Colonic mucosa (tissue), 4 donors: ENCODE results near the gene FAM149A. TPM values are rescaled to one million over a fixed set of nuclear protein-coding genes. Genes with fewer than 3 reads are reported as not detected.

Experiments
- DNase-seq: peaks from one replicate; pipeline ENCODE4 v3.0.0-alpha.2; 2020
- H3K27ac ChIP-seq: fragments of 200-600 bp; one replicate; pipeline ENCODE4 v1.8.0; 2021
- H3K27me3 ChIP-seq: fragments of 200-600 bp; one replicate; pipeline ENCODE4 v1.8.0; 2021
- H3K36me3 ChIP-seq: fragments of 200-600 bp; one replicate; pipeline ENCODE4 v1.8.0; 2021
- H3K4me1 ChIP-seq: fragments of 200-600 bp; one replicate; pipeline ENCODE4 v1.8.0; 2021; ENCODE audit warnings: mild to moderate bottlenecking
- H3K4me3 ChIP-seq: fragments of 200-600 bp; one replicate; pipeline ENCODE4 v1.8.0; 2021
- H3K9ac ChIP-seq, 2 donors: one replicate each; pipeline ENCODE4 v1.7.0; 2013; ENCODE audit warnings: control low read depth in 2 of 2, low read depth in 2 of 2, low read length in 2 of 2
- H3K9me3 ChIP-seq: fragments of 200-600 bp; one replicate; pipeline ENCODE4 v1.8.0; 2021
- CTCF ChIP-seq: fragments of 200-600 bp; IDR thresholded peaks from one replicate; pipeline ENCODE4 v1.8.0; 2022; ENCODE audit warnings: antibody characterized with exemption, mild to moderate bottlenecking
- intact Hi-C: fragments of 100-400 bp; cut with DNase I; formaldehyde crosslinking; loops from one replicate; pipeline ENCODE4 v1.14.1; 2022
- total RNA-seq, 2 donors: library from RNA; stranded (reverse); fragmentation: NEBNext Ultra II Directional in 1 of 2; extraction: Animal tissue kit (Norgen Biotek cat#: 25700) in 1 of 2; gene quantifications; one replicate each; pipeline ENCODE4 v1.2.1, GENCODE V29; 2021
- donor health status: healthy.
- donor health status: DM: no; HTN: no; CAD: no.
- donor health status: DM: no; HTN: no; CAD: no.

The FAM149A gene
- total RNA-seq, 2 donors from 2014 or later, result 13.8 to 16.6 TPM

- Histone ChIP-seq H3K9ac (no peak overlapping the region), H3K4me3 (no peak overlapping the region), H3K4me1 (no peaks in the 10 kb centered on the region), H3K36me3 (no peaks in the 10 kb centered on the region), H3K27ac (peak overlapping the region; percentile 13), H3K27me3 (no peaks in the 10 kb centered on the region), H3K9me3 (no peaks in the 10 kb centered on the region)
- intact Hi-C loops, result no loop called here
- DNase-seq, result peak; percentile 39
- peak; percentile 73 for TF ChIP-seq CTCF
Observed at GRCh38 chr4:186201535-186202230, 97.2 kb downstream of the FAM149A start.

GRCh38 chr4:186202490-186203140 lies 98.1 kb downstream of the FAM149A start:
- TF ChIP-seq CTCF, result no peak
- Histone ChIP-seq H3K36me3 (no peaks in the 10 kb centered on the region), H3K27me3 (no peaks in the 10 kb centered on the region), H3K9ac (no peak overlapping the region), H3K9me3 (no peaks in the 10 kb centered on the region), H3K27ac (no peak overlapping the region), H3K4me3 (no peak overlapping the region), H3K4me1 (no peaks in the 10 kb centered on the region)
- DNase-seq, result no peak
- intact Hi-C loops, result no loop called here

- intact Hi-C loops, result no loop called here
- H3K9me3 ChIP-seq, result no peaks in the 10 kb centered on the region
- no peaks in the 10 kb centered on the region for H3K27me3 ChIP-seq
- no peak overlapping the region for H3K9ac ChIP-seq
- no peaks in the 10 kb centered on the region for H3K36me3 ChIP-seq
- H3K4me3 ChIP-seq, result no peak overlapping the region
- TF ChIP-seq CTCF, result no peak
- DNase-seq, result no peak
- H3K4me1 ChIP-seq, result no peaks in the 10 kb centered on the region
- peak overlapping the region; percentile 51 for H3K27ac ChIP-seq
Observed at GRCh38 chr4:186203406-186203805, 98.9 kb downstream of the FAM149A start.

DNA sequence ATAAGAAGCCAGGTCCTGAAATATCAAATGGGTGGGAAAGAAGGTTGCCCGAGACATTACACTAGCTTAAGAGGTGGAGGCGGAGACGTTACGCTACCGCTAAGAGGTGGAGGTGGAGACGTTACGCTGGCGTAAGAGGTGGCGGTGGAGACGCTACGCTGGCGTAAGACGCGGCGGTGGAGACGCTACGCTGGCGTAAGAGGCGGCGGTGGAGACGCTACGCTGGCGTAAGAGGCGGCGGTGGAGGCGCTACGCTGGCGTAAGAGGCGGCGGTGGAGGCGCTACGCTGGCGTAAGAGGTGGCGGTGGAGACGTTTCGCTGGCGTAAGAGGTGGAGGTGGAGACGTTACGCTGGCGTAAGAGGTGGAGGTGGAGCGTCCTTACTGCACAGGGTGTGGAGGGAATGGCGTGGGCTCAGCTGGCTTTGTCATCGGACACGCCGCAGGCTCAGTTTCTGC lies 99.6 kb downstream of the FAM149A start:
- H3K9ac ChIP-seq, result no peak overlapping the region
- no peak for TF ChIP-seq CTCF
- H3K4me1 ChIP-seq, result no peaks in the 10 kb centered on the region
- no peaks in the 10 kb centered on the region for H3K9me3 ChIP-seq
- H3K27ac ChIP-seq, result peak overlapping the region; percentile 51
- peak overlapping the region; percentile 0 for H3K4me3 ChIP-seq
- intact Hi-C loops, result no loop called here
- no peak for DNase-seq
- H3K27me3 ChIP-seq, result no peaks in the 10 kb centered on the region
- H3K36me3 ChIP-seq, result peaks cover under 1% of the 10 kb centered on the region

GRCh38 chr4:186204686-186205085 lies 100.2 kb downstream of the FAM149A start:
- intact Hi-C loops, result no loop called here
- Histone ChIP-seq H3K9me3 (no peaks in the 10 kb centered on the region), H3K27ac (peak overlapping the region; percentile 51), H3K9ac (no peak overlapping the region), H3K36me3 (peaks cover 5% of the 10 kb centered on the region), H3K4me3 (peak overlapping the region; percentile 0), H3K27me3 (no peaks in the 10 kb centered on the region), H3K4me1 (no peaks in the 10 kb centered on the region)
- TF ChIP-seq CTCF, result no peak
- peak; percentile 59 for DNase-seq
